ENCODE results near the gene TMSB10.
"Not testable (repeated sequence)": the region's sequence is repeated elsewhere in the genome, so short reads cannot be mapped to it uniquely, and the experiment has no call there.

TMSB10 gene

GRCh38 chr2:84904717-84905174, 710 bp upstream of the TMSB10 start:
- DNase-seq: peak; percentile 72

- DNase-seq: peak; percentile 41
Measured at GRCh38 chr2:84906108-84906899, 848 bp downstream of the TMSB10 start.

- peak; percentile 59 for DNase-seq
Measured at GRCh38 chr2:84906900-84907714, 1.7 kb downstream of the TMSB10 start.

GRCh38 chr2:84908948-84909713, 3.7 kb downstream of the TMSB10 start:
- no peak for DNase-seq

- DNase-seq: no peak
Measured at GRCh38 chr2:84911135-84911678, 5.8 kb downstream of the TMSB10 start.

- DNase-seq: no peak
Measured at GRCh38 chr2:84912984-84913383, 7.5 kb downstream of the TMSB10 start.

GRCh38 chr2:84914334-84914733, 8.9 kb downstream of the TMSB10 start:
- DNase-seq: no peak

GRCh38 chr2:84915675-84916074, 10.2 kb downstream of the TMSB10 start:
- DNase-seq: not testable (repeated sequence)

- DNase-seq: not testable (repeated sequence)
Measured at GRCh38 chr2:84917821-84918220, 12.4 kb downstream of the TMSB10 start.

GRCh38 chr2:84918430-84918829, 13.0 kb downstream of the TMSB10 start:
- DNase-seq: no peak

- peak; percentile 36 for DNase-seq
Measured at GRCh38 chr2:84919885-84920580, 14.6 kb downstream of the TMSB10 start.

GRCh38 chr2:84923009-84923408, 17.6 kb downstream of the TMSB10 start:
- DNase-seq: no peak

- DNase-seq: peak; percentile 13
Measured at GRCh38 chr2:84924173-84925106, 19.0 kb downstream of the TMSB10 start.

GRCh38 chr2:84925336-84925723, 19.9 kb downstream of the TMSB10 start:
- DNase-seq: no peak

GRCh38 chr2:84925724-84926376, 20.4 kb downstream of the TMSB10 start:
- DNase-seq: peak; percentile 89

- DNase-seq: no peak
Measured at GRCh38 chr2:84927275-84927627, 21.8 kb downstream of the TMSB10 start.

- no peak for DNase-seq
Measured at GRCh38 chr2:84931384-84931821, 25.9 kb downstream of the TMSB10 start.

GRCh38 chr2:84938194-84938879, 32.9 kb downstream of the TMSB10 start:
- no peak for DNase-seq

- no peak for DNase-seq
Measured at GRCh38 chr2:84939426-84940087, 34.1 kb downstream of the TMSB10 start.

Data from NCI-H69 (cell line).